PC-3 (cell line): ENCODE measurements around the gene NIPAL4. TPM values are rescaled to one million over a fixed set of nuclear protein-coding genes. Genes with fewer than 3 reads are reported as not detected.

ENCODE experiments used
- ATAC-seq: fragments of 200-7000 bp; cut with Tn5 transposase; 2 replicates; pipeline ENCODE4 v1.9.1; 2020; ENCODE audit warnings: mild to moderate bottlenecking, moderate library complexity
- BruUV-seq: library from RNA; stranded (reverse); fragments of 400-500 nt; replicated peaks from 2 replicates; lab custom pipeline; 2021; lab: Mats Ljungman, UMichigan
- CTCF ChIA-PET: fragments of 300-600 bp; sonication (Branson Sonifier 250); formaldehyde crosslinking; loops from one replicate; lab custom pipeline; 2022; ENCODE audit warnings: antibody characterized with exemption; lab: Charles Lee
- POLR2A ChIA-PET: fragments of 300-600 bp; sonication (Branson Sonifier 250); formaldehyde crosslinking; loops from one replicate; lab custom pipeline; 2022; ENCODE audit warnings: antibody characterized with exemption; ENCODE audit not compliant: unreplicated experiment; lab: Charles Lee
- DNase-seq: peaks from one replicate; pipeline ENCODE4 v3.0.0-alpha.2; 2015
- H2AFZ ChIP-seq: fragments of 300-600 bp; sonication (generic); 2 replicates; pipeline ENCODE4 v1.6.0; 2016; ENCODE audit warnings: antibody characterized with exemption, low read length
- H3F3A ChIP-seq: fragments of 300-600 bp; sonication (generic); one replicate; pipeline ENCODE4 v1.6.0; 2017; ENCODE audit warnings: antibody characterized with exemption, low read length, control low read depth, mild to moderate bottlenecking; ENCODE audit not compliant: unreplicated experiment
- H3K27ac ChIP-seq: fragments of 300-600 bp; sonication (generic); 2 replicates; pipeline ENCODE4 v1.5.1; 2016; ENCODE audit warnings: mild to moderate bottlenecking, low read length
- H3K27me3 ChIP-seq: fragments of 300-600 bp; sonication (generic); 2 replicates; pipeline ENCODE4 v1.6.1; 2016; ENCODE audit warnings: low read length, mixed read lengths
- H3K36me3 ChIP-seq: fragments of 300-600 bp; sonication (generic); 2 replicates; pipeline ENCODE4 v1.6.1; 2016; ENCODE audit warnings: low read depth, mixed run types, low read length, mixed read lengths
- H3K4me1 ChIP-seq: fragments of 300-600 bp; sonication (generic); 2 replicates; pipeline ENCODE4 v1.5.1; 2016; ENCODE audit warnings: low read length; ENCODE audit not compliant: insufficient read depth
- H3K4me2 ChIP-seq: fragments of 300-600 bp; sonication (generic); 2 replicates; pipeline ENCODE4 v1.6.0; 2016; ENCODE audit warnings: low read length
- H3K4me3 ChIP-seq: fragments of 300-600 bp; sonication (generic); 2 replicates; pipeline ENCODE4 v1.5.1; 2016; ENCODE audit warnings: mild to moderate bottlenecking, low read length, mixed read lengths
- H3K79me2 ChIP-seq: fragments of 300-600 bp; sonication (generic); 2 replicates; pipeline ENCODE4 v1.6.1; 2017; ENCODE audit warnings: low read length, mixed read lengths
- H3K9ac ChIP-seq: fragments of 300-600 bp; sonication (generic); 2 replicates; pipeline ENCODE4 v1.6.0; 2016; ENCODE audit warnings: mild to moderate bottlenecking, low read length
- H3K9me2 ChIP-seq: fragments of 300-600 bp; sonication (generic); replicated peaks from 2 replicates; pipeline ENCODE4 v1.6.1; 2016; ENCODE audit warnings: mixed run types, low read length, mixed read lengths
- H3K9me3 ChIP-seq: fragments of 300-600 bp; sonication (generic); 2 replicates; pipeline ENCODE4 v1.6.1; 2016; ENCODE audit warnings: low read length, mixed read lengths
- H4K20me1 ChIP-seq: fragments of 300-600 bp; sonication (generic); 2 replicates; pipeline ENCODE4 v1.6.1; 2016; ENCODE audit warnings: low read length, mixed read lengths
- CTCF ChIP-seq: fragments of 300-600 bp; sonication (generic); conservative IDR thresholded peaks from 2 replicates; pipeline ENCODE4 v1.5.1; 2017; ENCODE audit warnings: antibody characterized with exemption, low read depth, mild to moderate bottlenecking, low read length
- EZH2 ChIP-seq: fragments of 300-600 bp; sonication (generic); IDR thresholded peaks from one replicate; pipeline ENCODE4 v1.6.1; 2017; ENCODE audit warnings: antibody characterized with exemption, mild to moderate bottlenecking, low read length; ENCODE audit not compliant: unreplicated experiment
- EZH2phosphoT487 ChIP-seq: fragments of 300-600 bp; sonication (generic); IDR thresholded peaks from 2 replicates; pipeline ENCODE4 v1.6.1; 2018; ENCODE audit warnings: mild to moderate bottlenecking, antibody characterized with exemption, low read length, borderline replicate concordance
- intact Hi-C: fragments of 100-400 bp; cut with micrococcal nuclease; formaldehyde crosslinking; loops from 2 replicates; pipeline ENCODE4 v1.9.0; 2023
- total RNA-seq: library from RNA; depleted of rRNA; stranded (reverse); fragments of >200 nt; gene quantifications from 2 replicates; pipeline ENCODE4 v1.2.3, GENCODE V29; 2014

NIPAL4 gene
- total RNA-seq, 1 experiment from 2014 or later: 1.8 TPM

GRCh38 chr5:157486221-157486681 is 26.2 kb downstream of the NIPAL4 start:
- Histone ChIP-seq H3K9me2 (no peaks in the 10 kb centered on the region), H3K4me1 (no peaks in the 10 kb centered on the region), H3K9me3 (no peaks in the 10 kb centered on the region), H3K4me2 (no peak overlapping the region), H3K27ac (no peak overlapping the region), H3F3A (no peaks in the 10 kb centered on the region), H2AFZ (no peak overlapping the region), H3K9ac (no peak overlapping the region), H3K36me3 (peaks cover 78% of the 10 kb centered on the region), H4K20me1 (no peaks in the 10 kb centered on the region), H3K27me3 (no peaks in the 10 kb centered on the region), H3K79me2 (no peaks in the 10 kb centered on the region), H3K4me3 (no peak overlapping the region)
- ChIA-PET POLR2A (no interaction called here), CTCF (no interaction called here)
- intact Hi-C loops: no loop called here
- TF ChIP-seq EZH2phosphoT487 (no peak), CTCF (no peak), EZH2 (no peak)
- DNase-seq: no peak
- no peak for ATAC-seq
- no TSS peak for BruUV-seq

GRCh38 chr5:157486861-157487260 is 26.8 kb downstream of the NIPAL4 start:
- ChIA-PET POLR2A (no interaction called here), CTCF (no interaction called here)
- Histone ChIP-seq H3K9me3 (no peaks in the 10 kb centered on the region), H3K4me2 (no peak overlapping the region), H3K4me3 (no peak overlapping the region), H3K9ac (no peak overlapping the region), H4K20me1 (no peaks in the 10 kb centered on the region), H3K36me3 (peaks cover 79% of the 10 kb centered on the region), H2AFZ (no peak overlapping the region), H3K27me3 (no peaks in the 10 kb centered on the region), H3K27ac (no peak overlapping the region), H3F3A (no peaks in the 10 kb centered on the region), H3K4me1 (no peaks in the 10 kb centered on the region), H3K79me2 (no peaks in the 10 kb centered on the region), H3K9me2 (no peaks in the 10 kb centered on the region)
- TF ChIP-seq EZH2 (no peak), EZH2phosphoT487 (no peak), CTCF (no peak)
- intact Hi-C loops: no loop called here
- BruUV-seq: no TSS peak
- ATAC-seq (no peak), DNase-seq (no peak)

GRCh38 chr5:157487358-157487757 is 27.3 kb downstream of the NIPAL4 start:
- H3K9me2 ChIP-seq: no peaks in the 10 kb centered on the region
- no TSS peak for BruUV-seq
- H3F3A ChIP-seq: no peaks in the 10 kb centered on the region
- H3K27ac ChIP-seq: no peak overlapping the region
- ChIA-PET POLR2A (no interaction called here), CTCF (no interaction called here)
- no peak overlapping the region for H3K9ac ChIP-seq
- H3K4me3 ChIP-seq: no peak overlapping the region
- H3K9me3 ChIP-seq: no peaks in the 10 kb centered on the region
- H3K4me1 ChIP-seq: no peaks in the 10 kb centered on the region
- H3K27me3 ChIP-seq: no peaks in the 10 kb centered on the region
- H3K79me2 ChIP-seq: no peaks in the 10 kb centered on the region
- peaks cover 78% of the 10 kb centered on the region for H3K36me3 ChIP-seq
- H4K20me1 ChIP-seq: no peaks in the 10 kb centered on the region
- ATAC-seq (no peak), DNase-seq (no peak)
- no peak overlapping the region for H3K4me2 ChIP-seq
- H2AFZ ChIP-seq: no peak overlapping the region
- no peak for TF ChIP-seq EZH2phosphoT487
- TF ChIP-seq EZH2: no peak
- no peak for TF ChIP-seq CTCF
- intact Hi-C loops: no loop called here
